Progenitor cell of endocrine pancreas (in vitro differentiated cells): ENCODE data around the gene LGALS13. TPM values are rescaled to one million over a fixed set of nuclear protein-coding genes. Genes with fewer than 3 reads are reported as not detected.

Experiments used
- DNase-seq: peaks from one replicate; pipeline ENCODE4 v3.0.0; 2021; ENCODE audit warnings: low spot score; ENCODE audit not compliant: unreplicated experiment
- H3K27ac Mint-ChIP-seq: 2 replicates; pipeline ENCODE4 v1.8.0; 2021; ENCODE audit warnings: mild to moderate bottlenecking, moderate library complexity, mixed read lengths
- H3K27me3 Mint-ChIP-seq: 2 replicates; pipeline ENCODE4 v1.8.0; 2021; ENCODE audit warnings: mixed read lengths
- H3K36me3 Mint-ChIP-seq: 2 replicates; pipeline ENCODE4 v1.8.0; 2022; ENCODE audit warnings: mixed read lengths; ENCODE audit not compliant: insufficient read depth
- H3K4me1 Mint-ChIP-seq: 2 replicates; pipeline ENCODE4 v1.8.0; 2021; ENCODE audit warnings: low read depth, mixed read lengths
- H3K4me3 Mint-ChIP-seq: 2 replicates; pipeline ENCODE4 v1.8.0; 2021; ENCODE audit warnings: low read depth, mild to moderate bottlenecking, moderate library complexity, mixed read lengths
- H3K9me3 Mint-ChIP-seq: 2 replicates; pipeline ENCODE4 v1.8.0; 2021; ENCODE audit warnings: low read depth, mixed read lengths
- CTCF ChIP-seq: fragments of 200-600 bp; sonication (generic); IDR thresholded peaks from one replicate; pipeline ENCODE4 v1.5.0; 2021; ENCODE audit warnings: antibody characterized with exemption, mild to moderate bottlenecking; ENCODE audit not compliant: unreplicated experiment
- total RNA-seq: library from RNA; stranded (reverse); gene quantifications from 2 replicates; pipeline ENCODE4 v1.2.1, GENCODE V29; 2021

LGALS13 gene
- total RNA-seq, 1 donor from 2014 or later = not detected

- no peaks in the 10 kb centered on the region for H3K36me3 Mint-ChIP-seq
- DNase-seq = no peak
- H3K27ac Mint-ChIP-seq = no peak overlapping the region
- peaks cover 28% of the 10 kb centered on the region for H3K27me3 Mint-ChIP-seq
- TF ChIP-seq CTCF = no peak
- H3K4me1 Mint-ChIP-seq = no peaks in the 10 kb centered on the region
- no peak overlapping the region for H3K4me3 Mint-ChIP-seq
- peaks cover 5% of the 10 kb centered on the region for H3K9me3 Mint-ChIP-seq
Measured at GRCh38 chr19:39582891-39583625, 19.3 kb upstream of the LGALS13 start.

- Mint-ChIP-seq H3K27me3 (peaks cover 24% of the 10 kb centered on the region), H3K27ac (no peak overlapping the region), H3K4me1 (no peaks in the 10 kb centered on the region), H3K36me3 (no peaks in the 10 kb centered on the region), H3K9me3 (no peaks in the 10 kb centered on the region), H3K4me3 (no peak overlapping the region)
- no peak for DNase-seq
- no peak for TF ChIP-seq CTCF
Measured at GRCh38 chr19:39587496-39587895, 14.8 kb upstream of the LGALS13 start.

- no peak overlapping the region for H3K4me3 Mint-ChIP-seq
- peaks cover 28% of the 10 kb centered on the region for H3K27me3 Mint-ChIP-seq
- TF ChIP-seq CTCF = no peak
- no peaks in the 10 kb centered on the region for H3K36me3 Mint-ChIP-seq
- no peak for DNase-seq
- no peaks in the 10 kb centered on the region for H3K9me3 Mint-ChIP-seq
- no peak overlapping the region for H3K27ac Mint-ChIP-seq
- no peaks in the 10 kb centered on the region for H3K4me1 Mint-ChIP-seq
Measured at GRCh38 chr19:39588066-39588465, 14.3 kb upstream of the LGALS13 start.

- Mint-ChIP-seq H3K36me3 (no peaks in the 10 kb centered on the region), H3K9me3 (no peaks in the 10 kb centered on the region), H3K4me3 (no peak overlapping the region), H3K27me3 (peaks cover 30% of the 10 kb centered on the region), H3K4me1 (no peaks in the 10 kb centered on the region), H3K27ac (no peak overlapping the region)
- peak; percentile 23 for DNase-seq
- TF ChIP-seq CTCF = no peak
Measured at GRCh38 chr19:39590265-39590664, 12.1 kb upstream of the LGALS13 start.

GRCh38 chr19:39592381-39592780, 9.9 kb upstream of the LGALS13 start:
- Mint-ChIP-seq H3K27ac (no peak overlapping the region), H3K27me3 (peaks cover 30% of the 10 kb centered on the region), H3K36me3 (no peaks in the 10 kb centered on the region), H3K9me3 (no peaks in the 10 kb centered on the region), H3K4me3 (no peak overlapping the region), H3K4me1 (no peaks in the 10 kb centered on the region)
- DNase-seq = no peak
- no peak for TF ChIP-seq CTCF
